GM11168 (cell line): Measurements from ENCODE around the gene ATG10.

ENCODE experiments used
- in situ Hi-C: fragments of 300-500 bp; cut with MboI; formaldehyde crosslinking; loops from one replicate; pipeline ENCODE4 v1.12.0; 2022; ENCODE audit warnings: low sequenced_read_pairs; ENCODE audit not compliant: unreplicated experiment

The ATG10 gene

DNA sequence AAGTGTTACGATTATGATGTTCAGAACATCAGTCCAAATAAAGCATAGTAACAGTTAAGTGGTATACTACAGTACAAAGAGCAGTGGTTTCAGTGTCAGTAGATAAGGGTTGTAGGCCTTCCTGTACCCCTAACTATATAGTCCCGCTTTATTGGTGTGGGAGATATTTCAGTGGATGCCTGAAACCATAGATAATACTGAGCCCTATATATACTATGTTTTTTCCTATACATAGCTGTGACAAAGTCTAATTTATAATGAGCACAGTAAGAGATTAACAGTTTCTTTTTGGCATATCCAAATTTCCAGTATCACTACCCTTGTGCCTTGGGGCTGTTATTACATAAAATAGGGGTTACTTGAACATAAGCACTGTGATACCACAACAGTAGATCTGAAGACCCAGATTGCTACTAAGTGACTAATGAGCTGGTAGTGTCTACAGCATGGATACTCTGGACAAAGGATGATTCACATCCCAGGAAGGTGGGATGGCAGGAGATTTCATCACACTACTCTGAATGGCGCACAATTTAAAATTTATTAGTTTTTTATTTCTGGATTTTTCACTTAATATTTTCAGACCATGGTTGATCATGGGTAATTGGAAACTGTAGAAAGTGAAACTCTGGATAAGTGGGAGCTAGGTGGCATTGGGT, 187.1 kb downstream of the ATG10 start:
- in situ Hi-C loops, result no loop called here

DNA sequence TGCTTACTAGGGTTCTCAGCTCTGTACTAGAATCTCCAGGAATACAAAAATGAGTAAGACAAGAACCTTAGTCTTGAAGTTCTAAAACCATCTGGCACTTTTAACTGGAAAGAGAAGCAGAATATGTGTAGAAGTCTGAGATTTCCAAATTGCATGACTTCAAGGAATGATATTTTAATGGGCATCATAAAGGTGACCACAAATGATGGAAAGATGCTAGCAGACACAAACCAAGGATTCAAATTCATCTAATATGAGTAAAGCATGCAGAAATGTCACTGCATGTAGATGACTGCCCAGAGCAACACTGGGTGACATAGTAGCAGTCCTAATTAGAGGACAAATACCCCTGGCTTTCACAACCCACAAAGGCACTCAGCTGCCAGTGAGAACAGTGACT, 189.1 kb downstream of the ATG10 start:
- in situ Hi-C loops, result loop anchor here (5.0 kb wide), 1 partner anchor 49 kb away; no protein-coding TSS in a partner anchor

DNA sequence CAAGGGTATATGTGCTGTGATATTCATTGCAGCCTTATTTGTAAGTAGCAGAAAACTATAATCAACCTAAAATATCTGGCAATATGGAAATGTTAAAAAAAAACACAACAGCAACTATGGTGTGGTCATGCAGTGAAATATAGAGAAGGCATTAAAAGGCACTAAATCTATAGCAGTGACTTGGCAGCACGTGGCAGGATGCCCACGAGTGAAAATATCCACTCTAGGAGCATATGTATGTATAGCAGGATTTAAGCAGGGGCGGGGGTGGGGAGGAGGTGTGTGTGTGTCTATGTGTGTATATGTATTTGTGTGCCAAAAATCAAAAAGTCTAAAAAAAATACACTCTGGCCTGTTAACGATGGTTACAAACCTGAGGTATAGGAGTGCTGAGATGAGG, 190.8 kb downstream of the ATG10 start:
- in situ Hi-C loops, result loop anchor here (5.0 kb wide), 1 partner anchor 50 kb away; no protein-coding TSS in a partner anchor

DNA sequence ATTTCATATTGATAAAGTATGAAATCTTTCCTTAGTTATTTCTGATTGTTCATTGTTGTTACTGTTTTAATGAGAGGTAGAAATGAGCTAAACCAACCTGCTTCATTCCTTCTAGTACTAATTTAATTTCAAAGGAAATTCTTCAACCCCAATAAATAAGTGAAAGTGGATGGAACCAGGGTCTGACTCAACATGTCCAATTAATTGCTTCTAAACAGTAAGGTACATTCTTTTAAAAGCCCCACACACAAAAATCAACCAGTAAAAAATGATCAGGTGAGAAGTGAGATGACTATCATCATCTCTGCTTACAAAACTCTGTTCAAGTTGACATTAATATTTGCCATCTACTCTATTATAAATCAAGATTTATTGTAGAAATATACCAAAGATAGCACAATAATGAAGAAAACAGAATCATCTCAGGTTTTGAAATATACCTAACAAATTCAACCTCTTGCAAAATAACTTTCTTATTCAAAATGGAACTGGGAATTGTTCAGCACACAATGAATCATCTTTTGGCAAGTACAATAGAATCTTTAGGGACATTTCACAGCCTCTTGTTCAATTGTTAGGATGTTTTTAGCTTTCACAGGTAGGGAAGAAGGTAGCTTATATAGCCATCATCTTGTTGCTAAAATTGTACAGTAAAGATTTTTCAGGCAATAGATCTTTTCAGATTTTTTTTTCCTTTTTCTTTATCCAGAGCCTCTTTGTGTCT, 191.8 kb downstream of the ATG10 start:
- in situ Hi-C loops, result loop anchor here (5.0 kb wide), 1 partner anchor 51 kb away; no protein-coding TSS in a partner anchor

DNA sequence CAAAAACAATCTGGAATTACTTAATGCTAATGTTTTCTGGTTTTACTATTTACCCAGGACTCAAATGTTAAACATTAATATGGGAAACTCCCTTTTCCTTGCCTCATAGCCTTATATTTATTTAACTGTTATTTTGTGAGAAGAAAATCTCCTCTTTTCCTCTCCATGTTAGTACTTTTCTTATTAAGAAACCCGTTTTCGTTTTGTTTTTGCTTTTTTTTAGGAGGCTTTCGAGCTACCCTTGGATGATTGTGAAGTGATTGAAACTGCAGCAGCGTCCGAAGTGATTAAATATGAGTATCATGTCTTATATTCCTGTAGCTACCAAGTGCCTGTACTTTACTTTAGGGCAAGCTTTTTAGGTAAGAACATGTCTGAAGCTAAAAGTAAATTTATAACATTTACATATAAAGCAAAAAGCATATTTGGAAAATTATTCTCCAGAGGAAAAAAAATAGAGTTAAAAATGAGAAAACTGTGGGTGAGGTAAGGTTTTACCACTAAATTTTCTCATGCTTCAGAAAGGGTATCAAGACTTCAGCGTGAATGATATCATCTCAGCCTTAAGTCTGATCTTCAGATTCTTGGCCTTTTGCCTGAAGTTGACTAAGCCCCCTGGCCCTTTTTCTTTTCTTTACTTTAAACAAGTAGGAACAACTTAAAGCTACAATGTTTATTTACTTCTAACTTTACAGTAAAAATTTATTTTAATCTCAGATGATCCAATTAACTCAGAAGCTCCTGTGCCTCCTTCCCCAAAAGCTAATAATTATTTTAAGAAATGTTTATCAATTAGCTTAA, 192.6 kb downstream of the ATG10 start:
- in situ Hi-C loops, result loop anchor here (5.0 kb wide), 1 partner anchor 52 kb away; no protein-coding TSS in a partner anchor

DNA sequence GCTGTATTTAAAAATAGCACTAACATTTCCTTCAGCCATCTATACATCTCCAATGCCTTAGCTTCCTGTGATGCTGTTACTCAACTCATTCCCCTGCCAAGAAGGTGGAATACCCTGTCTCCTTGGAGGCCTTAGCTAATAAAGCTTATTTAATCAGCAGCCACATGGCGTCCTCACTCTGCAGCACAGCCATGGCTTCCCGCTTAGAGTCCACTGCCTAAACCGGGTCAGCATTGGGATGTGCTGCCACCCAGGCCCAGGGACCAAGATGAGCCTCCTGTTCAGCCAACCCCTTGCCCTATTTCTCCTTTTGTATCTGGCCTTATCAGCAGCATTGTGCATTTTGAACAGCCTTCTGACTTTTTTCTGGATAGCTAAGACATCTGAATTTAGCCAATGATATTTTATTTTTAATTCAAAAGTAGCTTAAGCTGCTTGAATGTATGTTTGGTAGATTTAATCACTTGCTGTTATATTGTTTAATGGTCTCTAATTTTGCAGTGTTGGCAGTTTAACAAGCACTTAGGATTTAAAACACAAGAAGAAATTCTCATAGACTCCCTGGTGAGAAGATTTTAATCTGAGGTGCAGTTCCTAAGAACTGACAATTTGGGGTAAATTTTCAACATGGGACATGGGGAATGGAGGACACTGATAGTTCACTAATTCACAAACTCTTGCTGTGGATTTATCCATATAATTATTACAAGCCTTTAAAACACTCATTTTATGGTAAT, 193.3 kb downstream of the ATG10 start:
- in situ Hi-C loops, result loop anchor here (5.0 kb wide), 1 partner anchor 53 kb away; no protein-coding TSS in a partner anchor

DNA sequence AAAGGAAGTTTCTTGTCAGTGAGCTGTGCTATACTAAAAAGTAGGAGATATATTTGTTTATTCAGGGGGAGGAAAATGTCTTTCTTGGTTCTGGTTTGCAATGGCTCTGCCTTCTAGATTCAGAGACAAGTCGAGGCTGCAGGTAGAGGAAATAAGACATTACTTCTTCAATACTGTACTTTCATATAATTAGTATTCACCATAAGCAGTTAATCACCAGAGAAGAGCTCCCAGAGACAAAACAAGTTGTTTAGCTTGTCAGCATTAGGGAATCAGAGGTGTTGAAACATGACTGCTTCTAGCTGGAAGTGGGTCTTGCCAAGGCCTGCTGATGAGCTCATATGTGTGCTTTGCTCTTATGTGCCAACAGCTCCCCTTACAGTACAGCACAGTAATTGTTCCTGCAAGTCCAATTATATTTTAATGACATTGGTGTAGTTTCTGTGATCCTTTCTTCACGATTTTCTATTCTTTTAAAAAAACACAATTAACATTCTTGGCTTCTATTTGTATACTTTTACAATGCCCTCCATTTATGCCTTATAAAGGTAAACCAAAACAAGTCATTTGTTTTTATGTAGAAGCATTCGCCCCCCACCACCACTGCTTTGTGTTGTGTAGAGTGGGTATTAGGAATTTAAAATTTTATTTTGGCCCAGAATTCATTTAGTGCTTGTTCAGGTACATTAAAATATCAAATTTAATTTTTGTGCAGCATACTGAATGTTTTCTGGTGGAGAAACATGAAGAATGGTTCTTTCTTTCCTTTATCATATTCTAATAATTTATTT, 194.1 kb downstream of the ATG10 start:
- in situ Hi-C loops, result no loop called here

DNA sequence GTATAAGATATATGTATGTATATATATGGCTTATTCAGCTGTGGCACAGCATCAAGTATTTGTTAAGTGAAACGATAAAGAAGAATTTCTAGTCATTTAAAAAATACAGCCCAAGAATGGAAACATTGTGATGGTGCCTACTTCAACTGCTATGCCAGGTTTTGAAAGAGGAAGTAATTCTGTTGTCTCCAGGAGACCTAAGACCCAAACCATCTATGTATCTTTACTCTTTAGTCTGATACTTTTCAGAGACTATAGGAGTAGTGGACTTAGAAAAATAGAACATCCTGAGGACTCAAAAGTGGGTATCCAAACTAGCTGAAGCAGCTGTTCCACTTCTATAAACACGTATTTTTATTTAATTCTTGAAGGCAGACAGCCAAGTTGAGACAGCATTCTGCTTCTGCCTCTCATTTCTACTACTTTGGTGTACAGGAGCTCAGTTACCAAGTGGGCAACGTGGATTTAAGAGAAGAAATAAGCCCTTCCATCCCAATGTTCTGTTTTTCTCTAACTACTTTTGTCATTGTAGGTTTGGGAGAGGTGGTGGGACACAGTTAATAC, 195.6 kb downstream of the ATG10 start:
- in situ Hi-C loops, result no loop called here

DNA sequence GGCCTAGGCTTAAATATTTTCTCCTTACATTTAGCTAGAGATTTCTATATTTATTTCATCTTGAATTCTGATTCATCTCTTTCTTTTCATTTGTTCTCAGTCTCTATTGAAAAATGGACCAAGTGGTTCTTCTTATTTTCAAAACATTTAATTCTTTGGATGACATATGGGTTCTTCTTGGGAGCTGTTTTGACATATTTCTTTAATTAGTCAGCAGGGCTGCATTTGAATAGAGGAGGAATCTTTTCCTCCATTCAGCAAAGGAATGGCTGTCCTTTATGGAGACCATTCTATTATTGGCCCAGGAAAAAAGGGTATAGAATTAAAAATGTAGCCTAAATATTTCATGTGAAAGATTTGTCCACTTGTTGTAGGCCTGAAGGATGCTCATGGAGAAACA, 196.5 kb downstream of the ATG10 start:
- in situ Hi-C loops, result no loop called here

DNA sequence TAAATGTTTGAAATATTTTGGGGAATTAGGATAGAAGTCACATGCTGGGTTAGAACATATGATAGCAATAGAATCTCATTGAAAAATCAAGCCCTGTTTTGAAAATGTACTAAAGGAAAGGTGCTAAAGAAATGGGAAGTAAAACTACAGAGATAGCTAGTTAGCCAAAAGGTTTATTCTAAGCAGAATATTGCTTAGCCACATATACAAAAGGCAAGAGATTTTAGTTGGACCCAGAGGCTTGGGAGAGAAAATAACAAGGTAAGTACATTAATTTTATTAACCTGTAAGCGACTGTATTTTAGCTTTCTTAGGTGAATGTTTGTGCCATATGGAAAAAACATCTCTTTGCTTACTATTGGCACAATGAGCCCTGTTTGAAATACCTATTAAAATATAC, 198.1 kb downstream of the ATG10 start:
- in situ Hi-C loops, result loop anchor here (10.0 kb wide), 1 partner anchor 55 kb away; no protein-coding TSS in a partner anchor

DNA sequence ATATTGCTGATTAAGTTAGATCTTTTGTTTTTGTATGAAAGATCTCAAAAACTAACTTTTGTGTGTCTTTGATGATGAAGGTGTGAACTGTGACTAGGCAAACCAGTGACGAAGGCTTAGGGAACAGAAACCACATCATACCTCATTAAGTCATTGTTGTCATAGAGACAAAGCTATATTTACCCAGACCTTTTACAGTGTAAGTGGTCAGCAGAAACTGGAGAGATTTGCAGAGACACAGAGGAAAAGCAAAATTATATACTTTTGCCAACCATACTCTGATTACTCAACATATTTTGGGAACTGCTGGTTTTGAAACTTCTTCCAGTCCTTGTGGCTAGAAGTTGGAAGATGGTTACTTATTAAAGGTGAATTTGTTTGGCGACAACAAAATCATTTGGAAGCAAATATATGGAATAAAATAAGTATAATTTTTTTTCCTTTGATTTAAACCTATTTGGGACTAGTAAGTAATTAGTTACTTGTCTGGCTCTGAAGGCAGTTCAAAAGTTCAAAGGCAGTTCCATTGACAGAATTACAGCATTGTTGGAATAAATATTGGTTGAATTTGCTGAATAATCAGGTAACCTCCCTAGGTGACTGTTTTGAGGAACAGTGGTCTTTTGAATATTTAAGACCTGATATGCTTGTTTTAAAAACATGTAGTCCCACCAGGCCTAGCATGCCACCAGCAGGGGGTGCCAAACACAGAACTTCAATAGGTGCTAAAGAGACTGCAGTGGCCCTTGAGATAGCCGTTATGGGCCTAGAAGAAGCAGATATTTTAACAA, 202.5 kb downstream of the ATG10 start:
- in situ Hi-C loops, result loop anchor here (10.0 kb wide), 1 partner anchor 50 kb away; no protein-coding TSS in a partner anchor

DNA sequence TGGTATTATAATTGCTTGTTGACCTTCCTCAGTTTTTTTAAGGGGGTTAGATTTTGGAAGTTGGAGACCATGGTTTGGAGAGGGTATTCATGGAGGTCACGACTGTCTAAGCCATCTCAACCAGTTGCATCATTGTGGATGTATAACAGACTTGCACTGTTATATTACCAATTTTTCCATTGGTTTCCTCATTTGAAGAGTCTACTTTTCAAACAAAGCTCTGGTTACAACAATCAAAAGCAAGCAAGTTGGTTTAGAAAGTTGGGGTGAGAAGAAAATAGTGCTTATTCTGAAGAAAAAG, 203.0 kb downstream of the ATG10 start:
- in situ Hi-C loops, result loop anchor here (10.0 kb wide), 1 partner anchor 50 kb away; no protein-coding TSS in a partner anchor

DNA sequence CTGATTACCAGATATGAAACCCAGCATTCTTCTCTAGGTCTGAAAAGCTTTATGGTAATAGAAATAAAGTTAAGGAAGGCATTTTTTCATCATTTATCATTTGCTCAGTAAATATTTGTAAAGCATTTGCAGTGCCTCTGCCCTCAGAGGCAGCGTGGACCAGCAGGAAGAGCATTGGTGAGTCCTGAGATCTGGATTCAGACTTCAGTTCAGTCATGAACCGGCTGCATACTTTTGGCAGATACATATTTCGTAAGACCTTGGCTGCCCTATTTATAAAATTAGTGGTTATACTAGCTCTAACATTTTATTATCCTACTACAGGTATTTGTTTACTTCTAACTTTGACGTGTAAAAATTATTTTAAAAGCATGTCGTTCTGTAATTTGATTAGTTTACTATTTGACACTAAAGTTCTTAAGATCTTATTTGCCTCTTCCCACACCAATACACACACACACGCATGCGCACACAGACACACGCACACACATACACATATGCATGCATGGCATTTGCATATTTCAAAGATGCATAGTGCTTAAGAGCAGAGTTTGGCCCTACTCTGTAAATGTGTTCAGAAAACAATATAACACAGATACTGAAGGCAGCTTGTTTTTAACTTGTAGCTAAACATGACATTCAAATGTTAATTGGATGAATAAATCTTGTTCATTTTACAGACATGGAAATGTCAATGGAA, 204.4 kb downstream of the ATG10 start:
- in situ Hi-C loops, result loop anchor here (10.0 kb wide), 1 partner anchor 49 kb away; no protein-coding TSS in a partner anchor

DNA sequence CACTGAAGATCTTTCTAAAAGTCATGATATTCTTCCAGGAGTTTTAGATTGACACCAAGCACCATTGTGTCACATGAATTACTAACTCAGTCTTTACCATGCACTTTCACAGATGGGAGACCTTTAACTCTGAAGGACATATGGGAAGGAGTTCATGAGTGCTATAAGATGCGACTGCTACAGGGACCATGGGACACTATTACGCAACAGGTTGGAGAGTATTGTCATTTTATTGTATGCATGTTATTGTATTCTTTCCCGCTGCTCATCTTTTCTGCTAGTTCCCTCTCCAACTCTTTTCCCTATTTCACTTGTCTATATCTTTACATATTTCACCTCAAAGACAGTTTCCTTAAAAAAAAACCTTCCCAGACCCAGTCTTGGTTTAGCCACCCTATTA, 206.6 kb downstream of the ATG10 start:
- in situ Hi-C loops, result loop anchor here (10.0 kb wide), 1 partner anchor 46 kb away; no protein-coding TSS in a partner anchor

DNA sequence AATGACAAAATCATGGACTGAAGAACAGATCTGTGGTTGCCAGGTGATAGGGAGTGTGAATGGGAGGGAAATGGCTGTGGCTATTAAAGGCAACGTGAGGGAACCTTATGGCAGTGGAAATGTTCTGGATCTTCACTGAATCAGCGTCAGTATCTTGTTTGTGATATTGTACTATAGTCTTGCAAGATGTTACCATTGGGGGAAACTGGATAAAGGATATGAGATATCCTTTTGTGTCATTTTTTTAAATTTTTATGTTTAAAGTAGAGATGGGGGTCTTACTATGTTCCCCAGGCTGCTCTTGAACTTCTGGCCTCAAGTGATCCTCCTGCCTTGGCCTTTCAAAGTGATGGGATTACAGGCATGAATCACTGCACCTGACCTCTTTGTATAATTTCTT, 210.8 kb downstream of the ATG10 start:
- in situ Hi-C loops, result no loop called here

DNA sequence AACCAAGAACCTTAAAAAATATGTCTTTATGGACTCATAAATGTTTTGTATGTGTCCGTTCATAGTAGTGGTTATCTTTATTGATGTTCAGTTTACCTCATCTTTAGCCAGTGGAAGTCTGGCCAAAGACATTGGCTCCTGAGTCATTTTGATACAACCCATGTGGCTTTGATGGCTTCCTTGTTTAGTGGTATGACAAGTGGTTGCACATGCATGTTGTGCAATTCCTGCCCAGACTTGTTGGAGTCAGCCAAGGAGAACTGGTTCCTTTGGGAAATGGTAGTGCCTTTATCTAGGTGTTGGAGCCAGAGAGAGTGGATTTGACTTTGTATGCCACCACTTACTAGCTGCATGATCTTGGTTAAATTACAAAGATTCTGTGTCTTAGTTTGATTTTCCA, 212.0 kb downstream of the ATG10 start:
- in situ Hi-C loops, result no loop called here

DNA sequence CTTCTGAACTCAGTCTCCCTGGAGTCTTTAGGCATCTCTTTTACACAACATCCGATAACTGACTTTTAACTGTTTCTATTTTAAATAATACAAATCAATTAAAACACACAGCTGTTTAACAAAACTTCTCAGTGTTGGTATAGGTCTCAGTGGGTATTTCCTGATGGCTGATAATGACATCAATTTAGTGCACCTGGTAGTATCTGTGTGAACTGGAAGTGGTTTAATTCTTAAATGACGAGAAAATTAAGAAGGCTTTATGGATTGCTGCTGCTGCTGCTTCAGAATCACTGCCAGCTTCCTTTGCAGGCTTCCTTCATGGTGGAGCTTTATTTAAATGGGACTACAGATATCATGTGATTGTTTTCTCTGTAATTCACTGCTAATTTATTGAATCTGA, 214.0 kb downstream of the ATG10 start:
- in situ Hi-C loops, result no loop called here

DNA sequence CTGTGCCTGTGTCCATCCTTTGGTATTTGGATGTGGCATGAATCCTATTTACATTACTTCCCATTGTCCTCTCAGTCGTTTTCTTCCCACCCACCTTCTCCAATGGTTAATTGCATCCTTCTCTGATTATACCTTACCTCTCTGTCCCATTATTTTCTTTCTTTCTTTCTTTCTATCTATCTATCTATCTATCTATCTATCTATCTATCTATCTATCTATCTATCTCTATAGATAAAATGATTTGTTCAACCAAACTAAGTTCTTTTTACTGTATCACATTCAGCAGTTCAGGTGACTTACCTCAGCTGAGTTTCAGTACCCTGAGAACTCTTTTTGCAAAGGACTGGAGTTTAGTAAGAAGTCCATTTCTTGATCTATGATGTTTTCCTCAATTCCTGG, 225.7 kb downstream of the ATG10 start:
- in situ Hi-C loops, result no loop called here
